ENCODE results near the gene EPB41L2. TPM values are rescaled to one million over a fixed set of nuclear protein-coding genes. Genes with fewer than 3 reads are reported as not detected.

EPB41L2 gene
- total RNA-seq, 1 donor from 2014 or later, result 136 TPM

- H3K27ac Mint-ChIP-seq (ENCODE audit: unreplicated experiment), result no peak overlapping the region
- H3K27ac ChIP-seq (ENCODE audit: low read depth, low read length), result no peak overlapping the region
- peak; percentile 73 for DNase-seq (ENCODE audit: low read depth)
- H3K9me3 Mint-ChIP-seq (ENCODE audit: unreplicated experiment), result no peaks in the 10 kb centered on the region
- H4K20me1 ChIP-seq (ENCODE audit: insufficient read depth, low read length), result no peaks in the 10 kb centered on the region
- no peak for FAIRE-seq
- H3K9me3 ChIP-seq (ENCODE audit: insufficient read depth, low read depth, low read length), result no peaks in the 10 kb centered on the region
- H3K4me2 ChIP-seq (ENCODE audit: low read length), result no peak overlapping the region
- no peak overlapping the region for H3K4me3 ChIP-seq (ENCODE audit: insufficient read depth, low read depth, low read length)
- no peaks in the 10 kb centered on the region for H3K27me3 Mint-ChIP-seq (ENCODE audit: low read depth, unreplicated experiment)
- H3K4me3 Mint-ChIP-seq (ENCODE audit: unreplicated experiment), result no peak overlapping the region
- TF ChIP-seq CTCF (IDR thresholded peaks at IDR 0.05; ENCODE audit: insufficient read depth, low read depth, low read length) (no peak), EZH2 (IDR thresholded peaks at IDR 0.05; ENCODE audit: insufficient read depth, low read length) (no peak)
- H3K79me2 ChIP-seq (ENCODE audit: insufficient read depth, low read length), result peaks cover 30% of the 10 kb centered on the region
- H3K4me1 ChIP-seq (ENCODE audit: insufficient read depth, low read length), result no peaks in the 10 kb centered on the region
- no peak overlapping the region for H3K9ac ChIP-seq (ENCODE audit: low read length)
- H3K27me3 ChIP-seq (ENCODE audit: insufficient read depth, low read length), result no peaks in the 10 kb centered on the region
- H2AFZ ChIP-seq (ENCODE audit: low read depth, low read length), result no peak overlapping the region
- H3K36me3 ChIP-seq (ENCODE audit: insufficient read depth, low read length), result no peaks in the 10 kb centered on the region
- H3K4me1 Mint-ChIP-seq (ENCODE audit: low read depth, unreplicated experiment), result peaks cover 12% of the 10 kb centered on the region
- peaks cover 10% of the 10 kb centered on the region for H3K36me3 Mint-ChIP-seq (ENCODE audit: low read depth, unreplicated experiment)
Measured at GRCh38 chr6:130958468-130958867, 104.6 kb downstream of the EPB41L2 start.

- Histone ChIP-seq H3K36me3 (ENCODE audit: insufficient read depth, low read length) (no peaks in the 10 kb centered on the region), H3K27ac (ENCODE audit: low read depth, low read length) (no peak overlapping the region), H3K4me1 (ENCODE audit: insufficient read depth, low read length) (no peaks in the 10 kb centered on the region), H3K4me2 (ENCODE audit: low read length) (no peak overlapping the region), H2AFZ (ENCODE audit: low read depth, low read length) (no peak overlapping the region), H3K27me3 (ENCODE audit: insufficient read depth, low read length) (no peaks in the 10 kb centered on the region), H3K9me3 (ENCODE audit: insufficient read depth, low read depth, low read length) (no peaks in the 10 kb centered on the region), H3K4me3 (ENCODE audit: insufficient read depth, low read depth, low read length) (no peak overlapping the region), H4K20me1 (ENCODE audit: insufficient read depth, low read length) (no peaks in the 10 kb centered on the region), H3K9ac (ENCODE audit: low read length) (no peak overlapping the region), H3K79me2 (ENCODE audit: insufficient read depth, low read length) (peaks cover 10% of the 10 kb centered on the region)
- Mint-ChIP-seq H3K27ac (ENCODE audit: unreplicated experiment) (no peak overlapping the region), H3K9me3 (ENCODE audit: unreplicated experiment) (no peaks in the 10 kb centered on the region), H3K27me3 (ENCODE audit: low read depth, unreplicated experiment) (no peaks in the 10 kb centered on the region), H3K4me1 (ENCODE audit: low read depth, unreplicated experiment) (peaks cover 12% of the 10 kb centered on the region), H3K4me3 (ENCODE audit: unreplicated experiment) (no peak overlapping the region), H3K36me3 (ENCODE audit: low read depth, unreplicated experiment) (peaks cover 12% of the 10 kb centered on the region)
- DNase-seq (ENCODE audit: low read depth), result no peak
- TF ChIP-seq EZH2 (IDR thresholded peaks at IDR 0.05; ENCODE audit: insufficient read depth, low read length) (no peak), CTCF (IDR thresholded peaks at IDR 0.05; ENCODE audit: insufficient read depth, low read depth, low read length) (no peak)
- no peak for FAIRE-seq
Measured at GRCh38 chr6:130955755-130956154, 107.3 kb downstream of the EPB41L2 start.

GRCh38 chr6:130949553-130949952 lies 113.5 kb downstream of the EPB41L2 start:
- H3K27ac Mint-ChIP-seq (ENCODE audit: unreplicated experiment), result peak overlapping the region; percentile 20
- H3K4me1 Mint-ChIP-seq (ENCODE audit: low read depth, unreplicated experiment), result peaks cover 22% of the 10 kb centered on the region
- H3K4me3 Mint-ChIP-seq (ENCODE audit: unreplicated experiment), result no peak overlapping the region
- no peaks in the 10 kb centered on the region for H3K27me3 ChIP-seq (ENCODE audit: insufficient read depth, low read length)
- no peak for DNase-seq (ENCODE audit: low read depth)
- FAIRE-seq, result no peak
- no peaks in the 10 kb centered on the region for H4K20me1 ChIP-seq (ENCODE audit: insufficient read depth, low read length)
- H2AFZ ChIP-seq (ENCODE audit: low read depth, low read length), result no peak overlapping the region
- H3K4me1 ChIP-seq (ENCODE audit: insufficient read depth, low read length), result peaks cover 9% of the 10 kb centered on the region
- no peaks in the 10 kb centered on the region for H3K27me3 Mint-ChIP-seq (ENCODE audit: low read depth, unreplicated experiment)
- no peak overlapping the region for H3K9ac ChIP-seq (ENCODE audit: low read length)
- no peaks in the 10 kb centered on the region for H3K79me2 ChIP-seq (ENCODE audit: insufficient read depth, low read length)
- no peaks in the 10 kb centered on the region for H3K9me3 Mint-ChIP-seq (ENCODE audit: unreplicated experiment)
- H3K4me2 ChIP-seq (ENCODE audit: low read length), result no peak overlapping the region
- H3K36me3 ChIP-seq (ENCODE audit: insufficient read depth, low read length), result no peaks in the 10 kb centered on the region
- no peak overlapping the region for H3K27ac ChIP-seq (ENCODE audit: low read depth, low read length)
- TF ChIP-seq EZH2 (IDR thresholded peaks at IDR 0.05; ENCODE audit: insufficient read depth, low read length) (no peak), CTCF (IDR thresholded peaks at IDR 0.05; ENCODE audit: insufficient read depth, low read depth, low read length) (no peak)
- peaks cover 3% of the 10 kb centered on the region for H3K36me3 Mint-ChIP-seq (ENCODE audit: low read depth, unreplicated experiment)
- H3K4me3 ChIP-seq (ENCODE audit: insufficient read depth, low read depth, low read length), result no peak overlapping the region
- H3K9me3 ChIP-seq (ENCODE audit: insufficient read depth, low read depth, low read length), result no peaks in the 10 kb centered on the region
